ENCODE data around the gene GSTO1. TPM values are rescaled to one million over a fixed set of nuclear protein-coding genes. Genes with fewer than 3 reads are reported as not detected.

The GSTO1 gene
- total and polyA plus RNA-seq, 2 experiments from 2014 or later, result 52.5 to 182 TPM

- TF ChIP-seq ZNF462 (CRISPR knock-in tag; IDR thresholded peaks at IDR 0.05) (no peak), ZNF331 (CRISPR knock-in tag; IDR thresholded peaks at IDR 0.05; ENCODE audit: low read depth) (no peak), EZH2 (IDR thresholded peaks at IDR 0.05; ENCODE audit: low read depth, unreplicated experiment) (no peak), CTCF (conservative IDR thresholded peaks at IDR 0.05; ENCODE audit: low read depth in 2 of 2) (no peak), JUNB (IDR thresholded peaks at IDR 0.05; ENCODE audit: unreplicated experiment) (no peak), STAT1 (IDR thresholded peaks at IDR 0.05; ENCODE audit: unreplicated experiment) (no peak), ETS1 (IDR thresholded peaks at IDR 0.05) (no peak), EZH2phosphoT487 (IDR thresholded peaks at IDR 0.05; ENCODE audit: unreplicated experiment) (no peak), POLR2AphosphoS5 (IDR thresholded peaks at IDR 0.05; ENCODE audit: low read depth) (no peak), CREB1 (CRISPR knock-in tag; IDR thresholded peaks at IDR 0.05; ENCODE audit: low read depth) (no peak), ZNF114 (CRISPR knock-in tag; IDR thresholded peaks at IDR 0.05) (no peak), NANOG (IDR thresholded peaks at IDR 0.05; ENCODE audit: borderline replicate concordance) (no peak)
Observed at GRCh38 chr10:104300736-104301292, 46.1 kb downstream of the GSTO1 start (continued).

Data from GM23338 (cell line).